NT2/D1 (cell line): Measurements from ENCODE around the gene CXCL17.
A peak's percentile ranks its signal among the peaks of the same experiment; 100 is the strongest.

Source experiments
- DNase-seq: peaks from one replicate; pipeline ENCODE4 v3.0.0-alpha.2; 2011; ENCODE audit warnings: low read depth, low spot score
- H3K27me3 ChIP-seq: 2 replicates; pipeline ENCODE4 v1.6.0; 2011; ENCODE audit warnings: mild to moderate bottlenecking; ENCODE audit not compliant: insufficient read length, insufficient read depth
- H3K36me3 ChIP-seq: 2 replicates; pipeline ENCODE4 v1.6.1; 2011; ENCODE audit warnings: mild to moderate bottlenecking, low read length, mixed read lengths; ENCODE audit not compliant: insufficient read depth, insufficient read length
- H3K4me1 ChIP-seq: 2 replicates; pipeline ENCODE4 v1.5.1; 2011; ENCODE audit not compliant: insufficient read depth, insufficient read length
- H3K4me3 ChIP-seq: 2 replicates; pipeline ENCODE4 v1.5.1; 2011; ENCODE audit warnings: low read depth; ENCODE audit not compliant: insufficient read length
- H3K9ac ChIP-seq: 2 replicates; pipeline ENCODE4 v1.6.0; 2011; ENCODE audit warnings: low read depth; ENCODE audit not compliant: insufficient read length
- H3K9me3 ChIP-seq: 2 replicates; pipeline ENCODE4 v1.5.1; 2011; ENCODE audit warnings: mild to moderate bottlenecking, low read length; ENCODE audit not compliant: insufficient read depth
- SUZ12 ChIP-seq: IDR thresholded peaks from 2 replicates; pipeline ENCODE4 v1.6.1; 2011; ENCODE audit not compliant: insufficient read length, insufficient read depth; ENCODE audit errors: extremely low read depth
- YY1 ChIP-seq: IDR thresholded peaks from 2 replicates; pipeline ENCODE4 v1.6.1; 2011; ENCODE audit not compliant: insufficient read length, insufficient read depth
- ZNF274 ChIP-seq: IDR thresholded peaks from 2 replicates; pipeline ENCODE4 v1.6.1; 2011; ENCODE audit warnings: mild to moderate bottlenecking, low read depth, low read length

The CXCL17 gene

DNA sequence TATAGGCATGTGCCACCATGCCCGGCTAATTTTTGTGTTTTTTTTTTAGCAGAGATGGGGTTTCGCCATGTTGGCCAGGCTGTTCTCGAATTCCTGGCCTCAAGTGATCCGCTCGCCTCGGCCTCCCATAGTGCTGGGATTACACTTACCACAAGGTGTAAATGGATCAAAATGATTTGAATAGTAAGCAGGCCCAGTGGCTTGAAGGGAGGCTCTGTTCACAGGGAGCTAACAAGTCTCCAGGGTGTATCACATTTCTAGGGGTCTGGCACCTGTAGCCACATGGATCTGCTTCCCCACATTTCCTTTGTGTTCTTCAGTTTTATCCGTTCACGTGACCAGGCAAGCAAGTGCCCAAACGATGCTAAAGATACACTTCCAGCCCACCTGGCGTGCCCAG is 39.2 kb downstream of the CXCL17 start:
- H3K9me3 ChIP-seq: no peaks in the 10 kb centered on the region
- peaks cover 9% of the 10 kb centered on the region for H3K36me3 ChIP-seq
- no peak overlapping the region for H3K4me3 ChIP-seq
- H3K9ac ChIP-seq: no peak overlapping the region
- no peak for DNase-seq
- peaks cover 51% of the 10 kb centered on the region for H3K27me3 ChIP-seq
- H3K4me1 ChIP-seq: peaks cover 10% of the 10 kb centered on the region
- TF ChIP-seq ZNF274: no peak
- TF ChIP-seq SUZ12: no peak
- no peak for TF ChIP-seq YY1

DNA sequence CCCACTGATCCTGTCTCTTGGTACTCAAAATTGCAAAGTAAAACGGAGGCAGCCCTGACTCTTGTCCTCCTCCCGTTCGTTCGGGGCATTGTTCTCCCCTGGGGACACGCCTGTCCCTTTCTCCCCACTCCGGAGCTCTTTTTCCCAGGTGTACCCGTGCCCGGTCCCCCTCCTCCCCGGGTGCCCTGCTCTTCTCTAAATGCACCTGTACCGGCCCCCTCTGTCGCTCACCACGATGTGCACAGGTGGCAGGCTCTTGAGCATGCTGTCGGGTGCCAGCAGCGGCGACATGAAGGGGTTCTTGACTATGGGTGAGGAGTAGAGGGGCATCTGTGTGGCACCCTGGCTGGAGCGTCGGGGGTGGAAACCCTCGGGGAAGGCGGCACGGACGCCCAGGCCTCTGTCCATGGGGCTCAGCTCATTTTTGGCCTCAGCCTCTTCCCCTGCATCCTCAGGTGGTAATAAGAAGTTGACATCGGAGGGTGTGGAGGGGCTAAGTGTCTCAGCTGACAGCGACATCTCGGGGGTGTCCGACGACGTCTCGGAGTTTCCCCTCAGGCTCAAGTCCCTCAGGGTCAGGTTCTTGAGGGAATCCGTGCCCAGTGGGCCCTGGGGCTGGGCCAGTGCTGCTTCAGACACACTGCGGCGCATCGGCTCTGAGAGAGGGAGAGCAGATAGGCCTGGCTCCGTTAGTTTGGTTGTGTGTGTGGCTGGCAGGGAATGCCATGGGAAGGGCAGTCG is 40.2 kb downstream of the CXCL17 start:
- Histone ChIP-seq H3K9me3 (no peaks in the 10 kb centered on the region), H3K4me3 (peak overlapping the region; percentile 58), H3K9ac (peak overlapping the region; percentile 87), H3K4me1 (peaks cover 10% of the 10 kb centered on the region), H3K36me3 (peaks cover 9% of the 10 kb centered on the region), H3K27me3 (peaks cover 47% of the 10 kb centered on the region)
- DNase-seq: no peak
- TF ChIP-seq SUZ12 (no peak), YY1 (no peak), ZNF274 (no peak)

GRCh38 chr19:42401365-42402303 is 41.1 kb downstream of the CXCL17 start:
- Histone ChIP-seq H3K9me3 (no peaks in the 10 kb centered on the region), H3K36me3 (peaks cover 9% of the 10 kb centered on the region), H3K27me3 (peaks cover 38% of the 10 kb centered on the region), H3K4me3 (peak overlapping the region; percentile 58), H3K9ac (peak overlapping the region; percentile 87), H3K4me1 (peaks cover 10% of the 10 kb centered on the region)
- DNase-seq: peak; percentile 80
- no peak for TF ChIP-seq YY1
- TF ChIP-seq SUZ12: no peak
- no peak for TF ChIP-seq ZNF274

- Histone ChIP-seq H3K36me3 (peaks cover 9% of the 10 kb centered on the region), H3K9ac (no peak overlapping the region), H3K9me3 (no peaks in the 10 kb centered on the region), H3K4me1 (peaks cover 7% of the 10 kb centered on the region), H3K27me3 (peaks cover 28% of the 10 kb centered on the region), H3K4me3 (no peak overlapping the region)
- TF ChIP-seq YY1 (no peak), SUZ12 (no peak)
- no peak for DNase-seq
Observed at GRCh38 chr19:42400404-42400803, 42.3 kb downstream of the CXCL17 start.

- Histone ChIP-seq H3K9ac (peak overlapping the region; percentile 80), H3K9me3 (no peaks in the 10 kb centered on the region), H3K4me1 (peaks cover 2% of the 10 kb centered on the region), H3K4me3 (peak overlapping the region; percentile 76), H3K27me3 (peaks cover 10% of the 10 kb centered on the region), H3K36me3 (peaks cover 9% of the 10 kb centered on the region)
- TF ChIP-seq SUZ12 (no peak), ZNF274 (no peak), YY1 (no peak)
- no peak for DNase-seq
Observed at GRCh38 chr19:42397263-42398166, 45.2 kb downstream of the CXCL17 start.

DNA sequence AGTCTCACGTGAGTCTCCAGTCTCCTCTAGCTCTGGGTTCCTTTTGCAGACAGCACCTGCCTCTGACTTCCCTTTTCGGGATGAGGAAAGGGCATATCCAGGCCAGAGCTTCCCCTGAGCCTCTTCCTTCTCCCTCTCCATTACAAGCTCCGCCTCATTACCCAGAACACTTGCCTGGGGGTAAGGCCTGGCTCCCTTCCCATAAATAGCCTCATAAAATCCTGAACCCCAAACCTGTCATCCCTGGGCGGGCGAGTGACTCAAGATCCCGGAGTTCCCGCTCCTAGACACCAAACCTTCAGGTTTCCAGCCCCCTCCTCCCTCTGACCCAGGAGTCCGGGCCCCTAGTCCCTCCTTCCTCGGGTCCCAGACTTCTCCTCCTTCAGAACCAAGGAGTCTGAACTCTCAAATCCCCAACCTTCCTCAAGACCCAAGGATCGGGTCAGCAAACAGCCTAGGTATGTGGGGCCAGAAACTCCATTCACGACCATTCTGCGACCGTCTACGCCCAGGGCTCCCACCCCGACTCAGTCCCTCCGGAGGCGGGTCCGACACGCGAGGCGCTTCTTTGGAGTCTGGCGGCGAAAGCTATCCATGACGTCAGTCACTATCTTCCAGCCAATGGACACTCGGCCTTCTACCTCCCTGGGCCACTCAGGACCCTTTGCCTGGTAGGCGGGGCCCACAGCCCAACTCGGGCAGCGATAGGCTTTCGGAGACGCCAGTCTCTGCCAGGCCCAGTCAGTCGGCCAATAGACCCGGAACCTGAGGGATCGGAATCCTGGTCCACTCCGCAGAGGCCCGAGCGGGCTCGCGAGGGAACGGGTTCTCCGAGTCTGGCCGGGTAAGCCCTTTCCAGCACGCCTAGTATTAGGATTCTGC is 46.1 kb downstream of the CXCL17 start:
- peaks cover 2% of the 10 kb centered on the region for H3K4me1 ChIP-seq
- TF ChIP-seq ZNF274 (no peak), SUZ12 (no peak), YY1 (no peak)
- H3K9me3 ChIP-seq: no peaks in the 10 kb centered on the region
- DNase-seq: peak; percentile 92
- peaks cover 2% of the 10 kb centered on the region for H3K27me3 ChIP-seq
- peaks cover 9% of the 10 kb centered on the region for H3K36me3 ChIP-seq
- H3K9ac ChIP-seq: peak overlapping the region; percentile 80
- peak overlapping the region; percentile 76 for H3K4me3 ChIP-seq
